ENCODE results near the gene CARS2. TPM values are rescaled to one million over a fixed set of nuclear protein-coding genes. Genes with fewer than 3 reads are reported as not detected.
A peak's percentile ranks its signal among the peaks of the same experiment; 100 is the strongest.

The CARS2 gene
- total and polyA plus RNA-seq, 2 of the 8 experiments (the other 6 are each of a cell fraction or from before 2014, with no cell fraction given) = 47.7 to 55.9 TPM

DNA sequence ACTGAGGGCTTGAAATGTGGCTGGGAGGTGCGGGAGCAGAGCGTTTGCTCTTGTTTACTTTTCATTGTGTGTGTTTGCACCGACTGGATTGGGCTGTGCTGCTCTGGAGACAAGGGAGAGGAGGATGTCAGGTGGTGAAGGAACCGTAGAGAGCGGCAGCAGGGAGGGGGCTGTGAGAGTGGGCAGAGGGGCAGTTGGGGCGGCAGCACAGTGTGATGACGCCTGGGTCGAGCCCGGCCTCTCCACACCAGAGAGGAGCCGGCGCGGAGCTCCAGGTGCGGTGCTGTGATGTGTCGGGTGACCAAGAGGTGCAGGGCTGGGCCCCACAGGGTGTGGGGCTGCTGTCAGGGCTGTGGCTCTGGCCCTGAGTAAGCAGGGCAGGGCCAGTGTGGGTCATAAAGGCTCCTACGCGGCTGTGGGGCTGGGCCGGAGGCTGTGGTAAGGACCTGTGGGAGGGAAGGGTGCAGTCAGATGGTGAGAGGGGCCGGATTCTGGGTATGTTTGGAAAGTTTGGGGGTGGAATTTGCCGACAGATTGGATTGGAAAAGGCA lies 80.1 kb downstream of the CARS2 start:
- no peak overlapping the region for H3K4ac ChIP-seq (replicated peaks; ENCODE audit: insufficient read length, low read depth, low read length)
- no peak overlapping the region for H2AK5ac ChIP-seq (ENCODE audit: low read depth, low read length)
- H2BK120ac ChIP-seq (replicated peaks; ENCODE audit: low read depth, low read length) = no peak overlapping the region
- FAIRE-seq (no peak), DNase-seq (ENCODE audit: low read depth in 1 of 2, low spot score in 2 of 2) (no peak)
- no peak overlapping the region for H4K91ac ChIP-seq (replicated peaks; ENCODE audit: insufficient read length, low read length)
- H4K20me1 ChIP-seq (replicated peaks in 1 of 2; ENCODE audit: control insufficient read depth in 1 of 2, insufficient read depth in 2 of 2, low read length in 2 of 2) = peaks cover 9 to 32% of the 10 kb centered on the region in 2 experiments
- H4K8ac ChIP-seq (ENCODE audit: extremely low read depth, insufficient read depth, low read length) = peak overlapping the region; percentile 62; the same call in 1 of the 2 replicates
- H2BK12ac ChIP-seq (ENCODE audit: low read depth, low read length) = no peak overlapping the region
- POLR2A ChIA-PET (ENCODE audit: partially characterized antibody) = interaction anchor here (1.1 to 1.7 kb wide), 4 partner anchors 10 to 21 kb away, joined by 3 to 4 read pairs (median 3); no protein-coding TSS in a partner anchor
- no peak overlapping the region for H2BK5ac ChIP-seq (ENCODE audit: low read depth, low read length)
- H3K9me3 ChIP-seq (ENCODE audit: insufficient read depth in 2 of 2, low read depth in 1 of 2, low read length in 1 of 2) = no peaks in the 10 kb centered on the region
- no peak overlapping the region for H3K27ac ChIP-seq (ENCODE audit: low read depth, low read length)
- no peak overlapping the region for H2BK20ac ChIP-seq (ENCODE audit: low read length)
- H3K27me3 ChIP-seq (replicated peaks in 1 of 4; ENCODE audit: control insufficient read depth in 3 of 4, extremely low read depth in 1 of 4, insufficient read depth in 3 of 4, low read length in 3 of 4) = no peaks in the 10 kb centered on the region
- H3K9ac ChIP-seq (replicated peaks in 1 of 4; ENCODE audit: extremely low read depth in 1 of 4, low read depth in 3 of 4, low read length in 3 of 4) = no peak overlapping the region
- no peak overlapping the region for H2AFZ ChIP-seq (ENCODE audit: low read length)
- no peak overlapping the region for H2BK15ac ChIP-seq (ENCODE audit: low read length)
- H3K79me1 ChIP-seq (ENCODE audit: low read depth, low read length) = peaks cover 13% of the 10 kb centered on the region
- CTCF ChIA-PET (ENCODE audit: partially characterized antibody) = interaction anchor here (0.9 to 4.9 kb wide), 4 partner anchors 13 to 47 kb away, joined by 3 to 23 read pairs (median 3); no protein-coding TSS in a partner anchor
- no peak overlapping the region for H3K14ac ChIP-seq (ENCODE audit: insufficient read length)
- H3K4me1 ChIP-seq (replicated peaks in 1 of 4; ENCODE audit: control insufficient read depth in 3 of 4, insufficient read depth in 4 of 4, low read length in 3 of 4) = no peaks in the 10 kb centered on the region; a peak in 1 of 7 replicates
- H3K23ac ChIP-seq (ENCODE audit: insufficient read length) = no peak overlapping the region
- H4K5ac ChIP-seq (ENCODE audit: insufficient read length, low read depth, low read length) = no peak overlapping the region
- H3K56ac ChIP-seq (replicated peaks; ENCODE audit: insufficient read length, low read depth, low read length) = no peak overlapping the region
- H3K4me3 ChIP-seq (ENCODE audit: extremely low read depth in 1 of 4, insufficient read depth in 2 of 4, low read depth in 3 of 4, low read length in 4 of 4) = no peak overlapping the region
- WGBS, 2 experiments (ENCODE audit: extremely low coverage in 1 of 2, insufficient coverage in 1 of 2, insufficient read length in 1 of 2, insufficient replicate concordance in 2 of 2, low coverage in 1 of 2, low lambda C conversion rate in 2 of 2, missing lambda C conversion rate in 1 of 2) = 92% methylated on average over 19 of the region's 19 CpGs; no CpG with 5 or more reads in 1 of the 2 experiments
- no peak overlapping the region for H3K18ac ChIP-seq (ENCODE audit: extremely low read depth, low read length)
- no peak overlapping the region for H3K4me2 ChIP-seq (ENCODE audit: insufficient read depth in 1 of 2, low read depth in 2 of 2, low read length in 2 of 2)
- H3K79me2 ChIP-seq (ENCODE audit: control insufficient read depth in 1 of 2, insufficient read depth in 2 of 2, low read length in 2 of 2) = peaks cover 3 to 77% of the 10 kb centered on the region in 2 experiments
- H3K36me3 ChIP-seq (ENCODE audit: control insufficient read depth in 2 of 4, insufficient read depth in 4 of 4, low read length in 3 of 4) = peaks cover 0 to 12% (median 7%) of the 10 kb centered on the region in 4 experiments; a peak in 4 of 8 replicates
- no peaks in the 10 kb centered on the region for H3K23me2 ChIP-seq (ENCODE audit: low read depth, low read length)
- no peak for TF ChIP-seq CBX5 (IDR thresholded peaks at IDR 0.05; ENCODE audit: low read depth, low read length)
- TF ChIP-seq EGR1 (IDR thresholded peaks at IDR 0.05; ENCODE audit: borderline replicate concordance, low read depth, low read length) = no peak
- TF ChIP-seq SIRT6 (IDR thresholded peaks at IDR 0.05; ENCODE audit: low read length) = no peak
- no peak for TF ChIP-seq BRCA1 (IDR thresholded peaks at IDR 0.05; ENCODE audit: low read depth, low read length)
- no peak for TF ChIP-seq KDM1A (IDR thresholded peaks at IDR 0.05; ENCODE audit: borderline replicate concordance, low read length)
- TF ChIP-seq NRF1 (IDR thresholded peaks at IDR 0.05; ENCODE audit: low read depth, low read length) = no peak
- TF ChIP-seq HDAC2 (IDR thresholded peaks at IDR 0.05; ENCODE audit: borderline replicate concordance in 1 of 2, low read depth in 2 of 2, low read length in 2 of 2) = no peak
- no peak for TF ChIP-seq CHD1 (IDR thresholded peaks at IDR 0.05; ENCODE audit: low read depth, low read length)

Measured in H1 (cell line).